HG03097 (cell line): ENCODE measurements around the gene PPP1R1B.

Experiments
- ATAC-seq: cut with Tn5 transposase; IDR thresholded peaks from one replicate; pipeline ENCODE4 v1.9.1; 2021; ENCODE audit not compliant: unreplicated experiment, low FRiP score

Gene PPP1R1B

GRCh38 chr17:39614545-39615157, 12.1 kb upstream of the PPP1R1B start:
- ATAC-seq: no peak

GRCh38 chr17:39615434-39615833, 11.3 kb upstream of the PPP1R1B start:
- no peak for ATAC-seq

DNA sequence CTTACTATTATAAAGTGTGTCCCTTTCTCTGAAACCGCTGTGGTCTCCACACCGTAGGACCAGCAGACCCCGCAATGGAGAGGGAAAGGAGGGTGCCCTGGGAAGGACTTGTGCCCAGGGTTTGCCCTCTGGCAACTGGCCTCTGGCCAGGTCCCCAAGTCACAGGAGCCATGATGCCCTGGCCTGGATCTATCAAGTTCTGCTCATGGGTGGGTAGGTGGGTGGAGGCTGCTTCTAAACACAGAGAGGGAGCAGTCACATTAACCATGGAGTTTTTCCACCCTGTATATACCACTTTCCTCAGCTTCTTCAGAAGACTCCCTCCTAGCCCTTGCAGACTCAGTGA, 9.7 kb upstream of the PPP1R1B start:
- no peak for ATAC-seq

DNA sequence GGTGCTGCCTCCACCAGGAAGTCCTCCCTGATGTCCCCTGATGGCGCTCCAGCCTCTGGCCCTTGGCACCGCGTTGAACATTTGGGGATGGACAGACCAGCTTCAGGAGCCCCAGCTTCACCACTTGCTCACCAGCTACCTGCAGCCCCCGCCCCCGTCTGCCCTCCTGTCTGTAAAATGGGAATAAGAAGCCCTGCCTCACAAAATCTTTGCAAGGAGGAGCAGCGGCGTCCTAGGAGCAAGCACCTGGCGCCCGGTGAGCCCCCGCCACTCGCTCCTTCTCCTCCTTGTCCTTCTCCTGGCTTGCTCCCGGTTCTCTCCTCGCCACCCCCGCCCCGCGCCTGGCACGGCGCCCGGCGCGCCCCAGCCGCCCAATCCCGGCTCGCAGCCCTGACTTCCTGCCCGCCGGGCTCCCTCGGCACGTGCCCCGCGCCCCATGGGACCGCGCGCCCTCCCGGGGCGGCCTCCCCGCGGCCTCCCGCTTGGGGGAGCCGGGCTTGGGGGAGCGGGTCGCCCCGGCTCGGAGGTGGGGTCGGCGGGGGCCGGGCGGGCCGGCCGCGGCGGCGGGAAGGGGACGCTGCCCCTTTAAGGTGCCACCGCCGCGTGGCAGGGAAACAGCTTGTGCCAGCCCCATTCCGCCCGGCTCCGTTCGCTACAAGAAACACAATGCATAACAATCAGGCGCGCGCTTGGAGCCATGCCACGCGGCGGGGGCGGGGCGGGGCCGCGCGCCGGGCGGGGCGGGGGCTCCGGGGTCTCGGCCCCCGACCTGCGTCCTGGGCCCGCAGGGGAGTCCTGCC, 9.1 kb upstream of the PPP1R1B start:
- no peak for ATAC-seq

DNA sequence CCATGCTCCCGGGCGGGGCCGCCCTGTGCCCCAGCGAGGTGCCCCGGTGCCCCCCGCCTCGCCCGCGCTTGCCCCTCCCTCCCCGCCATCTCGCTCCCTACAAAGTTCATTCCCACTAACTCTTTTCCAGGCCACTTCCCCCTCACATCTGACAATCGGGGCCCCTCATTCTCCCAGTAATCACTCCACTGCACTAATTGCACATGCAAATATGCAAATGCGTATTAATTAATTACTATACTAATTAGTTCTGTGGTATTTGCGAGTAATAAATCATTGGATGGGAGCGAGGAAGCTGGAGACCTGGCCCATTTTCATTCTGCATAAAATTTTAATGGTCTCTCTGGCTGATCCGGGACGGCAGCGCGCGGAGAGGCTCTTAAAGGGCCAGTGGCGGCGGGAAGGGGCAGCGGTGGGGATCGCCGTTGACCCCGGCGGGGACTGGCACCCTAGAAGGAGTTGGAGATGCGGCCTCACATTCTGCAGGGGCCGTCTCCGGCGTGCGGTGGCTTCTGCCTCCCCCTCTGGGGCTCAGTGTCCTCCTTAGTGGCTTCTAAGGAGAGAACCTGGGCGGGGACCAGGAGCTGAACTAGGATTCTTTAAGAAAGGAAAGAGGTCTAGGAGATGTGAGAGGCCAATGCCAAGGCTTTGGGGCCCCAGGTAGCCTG, 8.4 kb upstream of the PPP1R1B start:
- ATAC-seq: no peak

DNA sequence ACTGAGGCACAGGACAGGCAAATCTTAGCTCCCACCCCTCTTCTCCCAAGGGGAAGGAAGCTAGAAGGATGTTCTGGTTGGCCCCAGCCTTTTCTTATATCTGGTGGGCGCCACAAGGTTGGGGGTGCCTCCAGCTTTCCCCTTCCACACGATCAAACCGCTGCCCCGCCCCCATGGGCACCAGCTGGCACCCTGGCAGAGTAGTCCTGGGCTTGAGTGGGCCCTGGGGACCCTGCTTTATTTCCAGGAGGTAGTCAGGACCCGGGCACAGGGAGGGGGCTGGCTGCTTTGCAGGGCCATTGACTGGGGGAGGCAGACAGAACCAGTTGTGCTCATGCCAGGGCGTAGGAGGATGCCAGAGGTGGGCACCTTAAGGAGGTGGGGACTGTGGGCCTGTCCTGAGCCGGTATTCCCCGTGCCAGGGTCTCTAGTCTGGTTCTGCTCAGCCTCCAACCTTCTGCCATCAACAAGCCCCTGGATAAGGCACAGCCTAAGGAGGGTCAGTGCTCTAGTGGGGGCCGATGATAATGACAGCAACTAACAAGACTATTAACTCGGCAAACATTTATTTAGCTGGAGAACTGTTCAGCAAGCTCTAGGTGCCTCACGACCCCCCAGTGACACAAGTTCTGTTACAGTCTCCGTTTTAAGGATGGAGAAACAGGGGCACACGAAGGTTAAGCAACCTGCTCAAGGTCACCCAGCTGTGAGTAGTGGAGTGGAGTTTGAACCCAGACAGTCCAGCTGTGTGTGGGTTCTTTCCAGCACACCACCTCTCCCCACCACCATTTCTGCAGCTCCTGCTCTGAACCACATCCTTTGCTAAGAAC, 7.6 kb upstream of the PPP1R1B start:
- ATAC-seq: no peak

DNA sequence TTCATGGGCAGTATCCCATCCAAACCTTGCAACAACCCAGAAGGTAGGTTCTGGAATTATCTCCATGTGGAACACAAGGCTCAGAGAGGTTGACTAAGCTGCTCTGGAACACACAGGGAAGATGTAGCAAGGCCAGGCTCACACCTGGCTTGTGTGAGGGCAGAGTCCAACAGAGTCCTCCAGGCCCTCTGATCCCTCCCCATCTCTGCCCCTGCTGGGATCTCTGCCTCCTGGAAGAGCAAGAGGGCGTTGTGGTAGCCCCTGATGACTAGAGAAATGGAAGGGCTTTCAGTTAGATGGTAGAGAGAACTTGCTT, 7.0 kb upstream of the PPP1R1B start:
- ATAC-seq: no peak

DNA sequence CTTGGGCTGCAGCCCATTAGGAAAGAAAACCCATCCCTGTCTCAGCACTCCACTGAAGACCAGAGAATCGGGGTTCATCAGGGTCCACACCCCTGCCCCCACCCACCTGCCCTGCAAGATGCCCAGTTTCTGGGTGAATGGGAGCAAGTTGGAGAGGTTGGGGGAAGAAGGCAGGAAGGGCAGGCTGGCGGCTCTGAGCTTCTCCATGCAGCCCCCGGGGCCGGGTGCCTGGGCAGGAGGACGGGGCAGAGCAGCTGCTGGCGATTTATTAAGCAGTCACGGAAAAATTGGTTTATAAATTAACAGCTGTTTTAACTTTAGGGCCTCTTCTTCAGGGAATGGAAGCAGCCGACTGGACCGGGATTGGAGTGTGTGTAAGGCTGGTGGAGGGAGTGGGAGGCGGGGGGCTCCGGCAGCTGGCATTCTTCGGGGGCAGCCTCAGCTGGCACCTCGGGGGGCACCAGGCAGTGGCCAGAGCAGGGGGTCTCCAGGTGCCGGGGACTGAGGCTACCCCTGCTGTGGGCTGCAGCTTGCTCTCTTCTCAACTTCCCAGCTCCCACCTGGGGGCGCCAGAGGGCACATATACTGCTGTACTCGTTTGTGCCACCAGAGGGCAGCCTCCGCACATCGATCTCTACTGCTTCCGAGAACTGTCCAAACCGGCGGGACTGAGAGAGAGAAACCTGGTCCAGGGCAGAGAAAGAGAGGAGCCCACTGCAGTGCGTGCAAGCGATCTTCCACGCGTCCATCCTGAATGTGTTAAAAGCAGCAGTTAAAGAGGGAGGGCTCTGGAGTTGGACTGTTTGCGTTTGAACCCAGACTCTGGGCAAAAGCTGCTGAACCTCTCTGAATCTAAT, 5.0 kb upstream of the PPP1R1B start:
- no peak for ATAC-seq

DNA sequence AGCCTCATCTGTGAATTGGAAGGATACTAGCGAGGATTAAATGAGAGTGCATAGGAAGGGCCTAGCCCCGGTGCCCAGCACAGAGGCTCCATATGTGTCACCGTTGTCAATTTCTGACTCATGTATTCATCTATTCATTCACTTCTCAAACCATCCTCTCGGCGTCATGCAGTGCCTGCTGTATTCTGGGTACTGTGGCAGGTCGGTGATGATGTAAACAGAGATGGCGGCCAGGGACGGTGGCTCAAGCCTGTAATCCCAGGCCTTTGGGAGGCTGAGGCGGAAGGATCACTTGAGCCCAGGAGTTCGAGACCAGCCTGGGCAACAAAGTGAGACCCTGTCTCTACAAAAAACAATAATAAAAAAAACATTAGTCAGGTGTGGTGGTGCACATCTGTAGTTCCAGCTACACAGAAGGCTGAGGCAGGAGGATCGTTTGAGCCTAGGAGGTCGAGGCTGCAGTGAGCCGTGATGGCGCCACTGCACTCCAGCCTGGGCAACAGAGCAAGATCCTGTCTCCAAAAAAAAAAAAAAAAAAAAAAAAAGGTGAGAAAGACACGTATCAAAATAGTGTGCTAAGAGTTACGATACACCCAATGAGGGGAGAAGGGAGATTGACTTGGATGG, 4.3 kb upstream of the PPP1R1B start:
- no peak for ATAC-seq

GRCh38 chr17:39623356-39623950, 3.3 kb upstream of the PPP1R1B start:
- no peak for ATAC-seq

DNA sequence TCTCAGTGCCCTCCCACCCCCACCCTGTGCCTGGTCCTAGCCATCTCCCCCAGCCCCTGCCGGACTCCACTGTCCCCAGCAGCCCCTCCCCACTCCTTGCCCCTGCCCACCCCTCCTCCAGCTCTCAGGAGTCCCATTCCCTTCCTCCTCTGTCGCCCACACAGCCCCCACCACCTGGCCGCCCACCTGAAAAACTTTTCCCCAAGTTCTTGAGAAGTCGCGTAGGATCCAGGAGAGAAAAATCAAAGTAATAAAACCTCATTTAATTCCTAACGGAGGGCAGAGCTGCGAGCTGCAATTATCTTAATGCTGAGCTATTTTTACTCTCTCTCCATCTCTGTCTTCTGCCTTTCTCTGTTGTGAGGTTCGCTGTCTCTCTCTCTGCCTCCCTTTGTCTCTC, 2.4 kb upstream of the PPP1R1B start:
- no peak for ATAC-seq

- no peak for ATAC-seq
Observed at GRCh38 chr17:39625198-39625785, 1.5 kb upstream of the PPP1R1B start.

DNA sequence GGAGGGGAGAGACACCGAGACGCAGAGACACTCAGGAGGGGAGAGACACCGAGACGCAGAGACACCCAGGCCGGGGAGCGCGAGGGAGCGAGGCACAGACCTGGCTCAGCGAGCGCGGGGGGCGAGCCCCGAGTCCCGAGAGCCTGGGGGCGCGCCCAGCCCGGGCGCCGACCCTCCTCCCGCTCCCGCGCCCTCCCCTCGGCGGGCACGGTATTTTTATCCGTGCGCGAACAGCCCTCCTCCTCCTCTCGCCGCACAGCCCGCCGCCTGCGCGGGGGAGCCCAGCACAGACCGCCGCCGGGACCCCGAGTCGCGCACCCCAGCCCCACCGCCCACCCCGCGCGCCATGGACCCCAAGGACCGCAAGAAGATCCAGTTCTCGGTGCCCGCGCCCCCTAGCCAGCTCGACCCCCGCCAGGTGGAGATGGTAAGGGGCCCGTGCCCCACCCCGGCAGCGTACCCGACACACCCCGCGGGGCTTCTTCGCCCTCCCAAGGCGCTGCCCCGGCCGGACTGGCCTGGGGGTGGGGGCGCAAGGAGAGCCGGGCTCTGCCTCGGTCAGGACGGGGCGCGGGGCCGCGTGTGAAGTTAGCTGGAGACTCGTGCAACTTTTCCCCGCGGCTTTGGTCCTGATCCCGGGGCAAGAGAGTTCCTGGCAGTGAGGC, 427 bp downstream of the PPP1R1B start:
- no peak for ATAC-seq

- no peak for ATAC-seq
Observed at GRCh38 chr17:39627712-39628516, 1.2 kb downstream of the PPP1R1B start.

DNA sequence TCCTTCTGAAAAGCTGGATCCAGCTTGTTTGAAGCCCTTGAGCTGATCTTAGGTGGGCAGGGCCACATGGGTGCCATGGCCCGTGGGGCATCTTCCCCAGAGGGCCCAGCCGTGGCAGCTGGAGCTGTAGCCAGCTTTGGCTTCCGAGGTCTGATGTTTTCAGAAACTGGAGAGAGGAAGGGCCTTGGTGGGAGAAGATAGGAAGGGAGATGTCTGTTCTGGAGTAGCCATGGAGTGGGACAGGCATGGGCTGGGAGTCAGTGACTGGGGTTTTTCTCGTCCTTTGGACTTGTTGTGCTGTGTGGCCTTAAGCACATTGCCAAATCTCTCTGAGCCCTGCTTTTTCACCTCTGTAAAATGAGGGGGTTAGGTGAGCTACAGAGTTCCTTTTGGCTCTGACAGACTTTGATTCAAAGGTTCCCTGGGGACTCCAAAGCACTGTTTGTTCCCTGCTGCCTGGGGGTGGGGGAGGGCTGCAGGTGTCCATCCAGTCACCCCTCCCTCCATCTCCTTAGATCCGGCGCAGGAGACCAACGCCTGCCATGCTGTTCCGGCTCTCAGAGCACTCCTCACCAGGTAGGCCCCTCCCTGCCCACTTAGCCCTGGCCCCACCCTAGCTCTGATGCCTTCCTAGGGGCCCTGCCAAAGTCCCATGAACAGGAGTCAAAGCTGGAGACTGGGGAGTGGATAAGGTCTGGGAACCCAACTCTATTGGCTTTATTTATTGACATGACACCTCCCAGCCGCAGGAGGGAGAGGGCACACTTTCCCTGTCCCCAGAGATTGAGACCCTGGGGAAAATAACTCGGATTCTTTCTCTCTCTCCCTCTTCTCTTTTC, 2.1 kb downstream of the PPP1R1B start:
- no peak for ATAC-seq

GRCh38 chr17:39629494-39629880, 2.7 kb downstream of the PPP1R1B start:
- ATAC-seq: no peak

DNA sequence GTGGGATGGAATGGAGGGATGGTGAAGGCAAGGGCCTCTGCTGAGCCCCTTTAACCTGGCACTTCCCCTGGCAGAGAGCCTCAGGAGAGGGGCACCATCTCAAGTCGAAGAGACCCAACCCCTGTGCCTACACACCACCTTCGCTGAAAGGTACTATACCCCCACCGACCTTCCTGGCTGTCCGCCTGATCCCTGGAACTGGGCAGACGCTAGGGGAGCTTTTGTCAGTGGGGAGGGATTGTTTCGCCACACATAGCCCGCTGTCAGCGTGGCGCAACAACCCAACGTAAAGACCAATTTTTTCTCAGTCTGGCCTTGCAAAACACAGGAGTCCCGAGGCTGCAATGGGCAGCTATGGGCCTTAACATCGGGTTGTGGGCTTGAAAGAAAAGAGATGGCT, 3.1 kb downstream of the PPP1R1B start:
- ATAC-seq: no peak
